SK-N-SH treated with all-trans-retinoic acid at 6 μM for 48 hours (cell line): ENCODE results near the gene PARP16.

ENCODE experiments used
- PPARA ChIP-seq: fragments of 250-450 bp; sonication (Bioruptor Pico); IDR thresholded peaks from 2 replicates; pipeline ENCODE4 v1.5.0; 2020; ENCODE audit warnings: mild to moderate bottlenecking, borderline replicate concordance
- SNAI2 ChIP-seq: fragments of 250-450 bp; sonication (Bioruptor Pico); IDR thresholded peaks from 2 replicates; pipeline ENCODE4 v1.5.0; 2020; ENCODE audit warnings: mild to moderate bottlenecking, moderate library complexity

- TF ChIP-seq SNAI2 (CRISPR knock-in tag): no peak
- TF ChIP-seq PPARA (CRISPR knock-in tag): no peak
Measured at GRCh38 chr15:65305776-65306175, 19.1 kb upstream of the PARP16 start.
